B cell (primary cell): Measurements from ENCODE around the gene STAP2. TPM values are rescaled to one million over a fixed set of nuclear protein-coding genes. Genes with fewer than 3 reads are reported as not detected.

Experiments used
- ATAC-seq: fragments of 200-7000 bp; cut with Tn5 transposase; one replicate; pipeline ENCODE4 v1.10.0; 2021; ENCODE audit warnings: low read depth, mild to moderate bottlenecking, moderate number of reproducible peaks, moderate library complexity
- CTCF ChIA-PET: fragments of 350-600 bp; sonication (Branson Sonifier 250); formaldehyde crosslinking; loops from one replicate; lab custom pipeline; 2021; ENCODE audit warnings: antibody characterized with exemption, inconsistent platforms; lab: Charles Lee
- POLR2A ChIA-PET: fragments of 350-600 bp; sonication (Branson Sonifier 250); formaldehyde crosslinking; loops from one replicate; lab custom pipeline; 2021; ENCODE audit warnings: antibody characterized with exemption; lab: Charles Lee
- DNase-seq: peaks from one replicate; pipeline ENCODE4 v3.0.0; 2013
- H2AFZ ChIP-seq: 2 replicates; pipeline ENCODE4 v1.6.1; 2012; ENCODE audit warnings: mild to moderate bottlenecking, low read depth, low read length; ENCODE audit not compliant: insufficient read depth, poor library complexity, severe bottlenecking
- H3K27ac ChIP-seq, 2 donors: 1 replicate in 1 of 2; 2 replicates in 1 of 2; pipeline ENCODE4 v1.5.1; 2012 to 2013; ENCODE audit warnings: low read length in 2 of 2, mild to moderate bottlenecking in 2 of 2, moderate library complexity in 1 of 2
- H3K27me3 ChIP-seq, 4 experiments: fragments of 200-600 bp in 1 of 4; sonication (generic) in 1 of 4; replicated peaks in 1 of 4; 1 replicate in 2 of 4; 2 replicates in 2 of 4; pipeline versions ENCODE4 v1.6.1 to v1.7.0; 2013 to 2016; ENCODE audit warnings: low read length in 3 of 4, mild to moderate bottlenecking in 2 of 4, mixed read lengths in 1 of 4, moderate library complexity in 1 of 4; ENCODE audit not compliant: insufficient read depth in 4 of 4, control insufficient read depth in 3 of 4; ENCODE audit errors: control extremely low read depth in 1 of 4
- H3K36me3 ChIP-seq, 2 experiments: replicated peaks in 1 of 2; 1 replicate in 1 of 2; 2 replicates in 1 of 2; pipeline versions ENCODE4 v1.6.1 to v1.7.1; 2013; ENCODE audit warnings: low read length in 1 of 2; ENCODE audit not compliant: insufficient read depth in 2 of 2, control insufficient read depth in 1 of 2; ENCODE audit errors: control extremely low read depth in 1 of 2, extremely low read depth in 1 of 2
- H3K4me1 ChIP-seq, 2 donors: fragments of 200-600 bp in 1 of 2; sonication (generic) in 1 of 2; 1 replicate in 1 of 2; 2 replicates in 1 of 2; pipeline versions ENCODE4 v1.5.1 to v1.6.1; 2013 to 2017; ENCODE audit warnings: low read length in 2 of 2; ENCODE audit not compliant: control insufficient read depth in 2 of 2, insufficient read depth in 2 of 2
- H3K4me2 ChIP-seq: replicated peaks from 2 replicates; pipeline ENCODE3; 2012; ENCODE audit warnings: mild to moderate bottlenecking, low read depth, low read length; ENCODE audit not compliant: poor library complexity, severe bottlenecking
- H3K4me3 ChIP-seq, 5 experiments: fragments of 200-600 bp in 1 of 5; sonication (generic) in 1 of 5; 1 replicate in 3 of 5; 2 replicates in 2 of 5; pipeline versions ENCODE4 v1.5.1 to v1.7.0; 2011 to 2016; ENCODE audit warnings: low read length in 4 of 5, mild to moderate bottlenecking in 4 of 5, low read depth in 2 of 5, control low read depth in 1 of 5, moderate library complexity in 1 of 5; ENCODE audit not compliant: insufficient read depth in 1 of 5; ENCODE audit errors: control extremely low read depth in 1 of 5, extremely low read depth in 1 of 5
- H3K79me2 ChIP-seq: fragments of 200-600 bp; sonication (generic); one replicate; pipeline ENCODE4 v1.6.0; 2016; ENCODE audit warnings: low read length; ENCODE audit not compliant: control insufficient read depth, insufficient read depth
- H3K9ac ChIP-seq: fragments of 200-600 bp; sonication (generic); 2 replicates; pipeline ENCODE4 v1.6.1; 2017; ENCODE audit warnings: mild to moderate bottlenecking, low read length, moderate library complexity
- H3K9me3 ChIP-seq, 3 donors: one replicate each; pipeline versions ENCODE4 v1.6.1 to v1.7.1; 2013; ENCODE audit warnings: low read length in 2 of 3; ENCODE audit not compliant: control insufficient read depth in 2 of 3, insufficient read depth in 1 of 3; ENCODE audit errors: control extremely low read depth in 1 of 3
- H4K20me1 ChIP-seq: 2 replicates; pipeline ENCODE4 v1.6.0; 2012; ENCODE audit warnings: mild to moderate bottlenecking, low read length; ENCODE audit not compliant: insufficient read depth, control insufficient read depth, poor library complexity, severe bottlenecking
- H3K27ac Mint-ChIP-seq: one replicate; pipeline ENCODE4 v1.8.0; 2021; ENCODE audit warnings: mixed read lengths
- H3K27me3 Mint-ChIP-seq: one replicate; pipeline ENCODE4 v1.8.0; 2021; ENCODE audit warnings: mixed read lengths
- H3K4me1 Mint-ChIP-seq: one replicate; pipeline ENCODE4 v1.8.0; 2021; ENCODE audit warnings: mixed read lengths
- H3K4me3 Mint-ChIP-seq: one replicate; pipeline ENCODE4 v1.8.0; 2021; ENCODE audit warnings: mixed read lengths
- H3K9me3 Mint-ChIP-seq: one replicate; pipeline ENCODE4 v1.8.0; 2022; ENCODE audit warnings: mixed read lengths; ENCODE audit not compliant: insufficient read depth
- CTCF ChIP-seq: fragments of 200-600 bp; IDR thresholded peaks from one replicate; pipeline ENCODE4 v1.8.0; 2022; ENCODE audit warnings: antibody characterized with exemption, mild to moderate bottlenecking
- EZH2 ChIP-seq: IDR thresholded peaks from 2 replicates; pipeline ENCODE4 v1.6.1; 2012; ENCODE audit warnings: borderline replicate concordance, low read depth, mild to moderate bottlenecking, moderate library complexity, low read length; ENCODE audit not compliant: insufficient read depth, poor library complexity, severe bottlenecking
- WGBS: methylation state at CpG from one replicate; pipeline ENCODE4 v1.1.5; 2013; ENCODE audit warnings: missing lambda C conversion rate; ENCODE audit not compliant: insufficient coverage; 5-methylcytosine and 5-hydroxymethylcytosine counted together
- intact Hi-C: fragments of 100-400 bp; cut with micrococcal nuclease; formaldehyde crosslinking; loops from one replicate; pipeline ENCODE4 v1.10.0; 2022
- polyA plus RNA-seq: library from polyadenylated mRNA; depleted of rRNA; stranded (reverse); fragments of >200 nt; gene quantifications from 2 replicates; pipeline ENCODE4 v1.2.3, GENCODE V29; 2012
- total RNA-seq, 2 donors: library from RNA; stranded (reverse); fragments of 120-200 nt in 1 of 2; gene quantifications; 1 replicate in 1 of 2; 2 replicates in 1 of 2; pipeline versions ENCODE4 v1.2.3 to v1.2.4, GENCODE V29; 2013 to 2022

STAP2 gene
- total and polyA plus RNA-seq, 2 donors (not counting 1 experiment from before 2014, with no cell fraction given): 0.27 to 0.72 TPM

DNA sequence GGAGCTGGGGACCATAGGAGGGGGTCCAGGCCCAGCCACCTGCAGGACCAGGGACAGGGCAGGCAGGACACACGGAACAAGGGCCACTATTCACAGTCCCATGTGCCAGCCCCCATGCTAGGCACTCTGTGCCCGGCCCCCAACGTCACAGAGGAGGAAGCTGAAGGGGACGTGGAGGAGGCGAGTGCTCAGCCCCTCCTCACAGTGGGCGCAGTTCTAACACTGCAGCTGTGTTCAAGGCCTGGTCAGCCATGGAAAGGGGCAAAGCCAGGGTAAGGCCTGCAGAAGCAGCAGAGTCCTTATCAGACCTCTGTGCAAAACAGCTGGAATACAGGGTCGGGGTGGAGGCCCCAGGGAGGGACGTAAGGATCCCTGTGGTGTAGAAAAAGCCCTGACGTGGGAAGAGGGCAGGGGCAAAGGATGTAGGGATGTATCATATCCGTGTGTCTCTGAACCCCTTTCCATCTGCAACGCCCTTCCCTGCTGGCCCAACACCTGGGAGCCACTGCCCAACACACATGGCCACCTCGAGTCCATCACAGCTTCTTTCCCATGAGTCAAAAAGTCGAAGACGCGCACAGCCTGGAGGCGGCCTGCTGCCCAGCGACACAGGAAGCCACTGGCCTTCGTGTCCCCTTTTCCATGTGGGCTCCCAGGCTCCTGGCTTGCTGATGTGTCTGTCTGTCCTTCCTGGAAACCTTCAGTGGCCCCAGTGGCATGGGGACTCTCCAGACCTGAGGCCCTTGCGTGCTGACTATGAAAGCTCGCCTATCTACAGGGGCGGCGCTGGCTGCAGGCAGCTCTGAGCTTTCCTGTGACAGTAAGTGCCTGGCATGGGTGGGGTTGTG lies 33.8 kb upstream of the STAP2 start:
- Histone ChIP-seq H3K27me3 (no peaks in the 10 kb centered on the region), H2AFZ (no peak overlapping the region), H3K27ac (peak overlapping the region; percentile 84 to 95), H3K4me1 (peaks cover 94 to 100% of the 10 kb centered on the region in 2 donors), H3K4me3 (no peak overlapping the region), H3K79me2 (peaks cover 68% of the 10 kb centered on the region), H4K20me1 (peaks cover 73% of the 10 kb centered on the region), H3K36me3 (peaks cover 0 to 9% of the 10 kb centered on the region in 2 experiments), H3K9me3 (peaks cover 0 to 3% (median 0%) of the 10 kb centered on the region in 3 donors), H3K4me2 (peak overlapping the region; percentile 96), H3K9ac (no peak overlapping the region)
- Mint-ChIP-seq H3K9me3 (no peaks in the 10 kb centered on the region), H3K4me1 (peaks cover 85% of the 10 kb centered on the region), H3K27me3 (no peaks in the 10 kb centered on the region), H3K27ac (peak overlapping the region; percentile 61), H3K4me3 (peak overlapping the region; percentile 23)
- intact Hi-C loops: no loop called here
- DNase-seq (no peak), ATAC-seq (no peak)
- ChIA-PET CTCF (no interaction called here), POLR2A (no interaction called here)
- WGBS: 92% methylated on average over 21 of the region's 22 CpGs
- TF ChIP-seq EZH2: no peak

DNA sequence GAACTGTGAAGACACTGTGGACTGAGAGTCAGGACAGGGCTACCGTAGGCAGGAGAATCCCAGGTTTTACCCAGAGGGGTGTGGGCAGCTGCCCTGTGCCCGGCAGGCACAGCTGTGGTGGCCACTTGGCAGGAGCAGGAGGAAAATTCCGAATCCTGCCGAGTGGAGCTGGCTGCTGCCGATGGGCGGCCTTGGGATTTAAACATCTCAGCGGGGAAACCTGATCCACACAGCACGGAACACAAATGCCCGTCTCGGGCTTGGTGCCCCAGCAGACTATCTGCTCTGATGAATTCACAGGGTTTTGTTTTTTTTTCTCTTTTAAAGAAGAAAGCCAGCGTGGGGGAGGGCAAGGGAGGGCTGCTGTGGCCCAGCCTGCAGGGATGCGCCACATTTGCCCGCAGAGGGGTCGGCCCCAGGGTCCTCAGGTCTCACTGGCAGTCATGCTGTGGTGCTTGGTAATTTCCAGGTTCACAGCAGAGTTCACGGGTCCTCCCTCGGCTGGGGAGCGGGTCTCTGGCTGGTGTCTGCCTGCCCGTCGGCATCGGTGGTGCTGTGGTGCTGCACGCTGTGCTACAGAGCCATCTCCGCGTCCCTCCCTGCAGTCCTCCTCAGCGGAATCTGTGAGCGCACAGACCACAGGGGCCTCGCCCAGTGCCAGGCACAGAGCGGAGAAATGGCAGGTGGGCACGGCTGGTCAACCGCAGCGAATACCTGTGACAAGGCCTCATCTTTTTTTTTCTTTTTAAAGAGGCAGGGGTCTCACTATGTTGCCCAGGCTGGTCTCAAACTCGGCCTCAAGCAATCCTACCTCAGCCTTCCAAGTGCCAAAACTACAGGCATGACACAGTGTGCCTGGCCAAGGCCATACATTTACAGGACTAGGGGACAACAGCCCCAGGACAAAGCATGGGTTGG lies 32.9 kb upstream of the STAP2 start:
- peak overlapping the region; percentile 84 to 95 for H3K27ac ChIP-seq
- H3K27me3 Mint-ChIP-seq: no peaks in the 10 kb centered on the region
- no peak overlapping the region for H2AFZ ChIP-seq
- no peaks in the 10 kb centered on the region for H3K27me3 ChIP-seq
- peaks cover 59% of the 10 kb centered on the region for H3K79me2 ChIP-seq
- peaks cover 85 to 92% of the 10 kb centered on the region in 2 donors for H3K4me1 ChIP-seq
- H3K4me3 ChIP-seq: no peak overlapping the region
- 95% methylated on average over 31 of the region's 31 CpGs for WGBS
- peaks cover 77% of the 10 kb centered on the region for H3K4me1 Mint-ChIP-seq
- H3K36me3 ChIP-seq: peaks cover 0 to 9% of the 10 kb centered on the region in 2 experiments
- H3K4me3 Mint-ChIP-seq: peak overlapping the region; percentile 83
- peaks cover 65% of the 10 kb centered on the region for H4K20me1 ChIP-seq
- no peak overlapping the region for H3K9ac ChIP-seq
- DNase-seq (no peak), ATAC-seq (no peak)
- no peaks in the 10 kb centered on the region for H3K9me3 Mint-ChIP-seq
- H3K9me3 ChIP-seq: peaks cover 0 to under 1% (median 0%) of the 10 kb centered on the region in 3 donors
- intact Hi-C loops: no loop called here
- ChIA-PET CTCF (interaction anchor here (1.5 kb wide), 1 partner anchor 11 kb away, joined by 5 read pairs; no protein-coding TSS in a partner anchor), POLR2A (interaction anchor here (0.6 kb wide), 1 partner anchor 40 kb away, joined by 5 read pairs; no protein-coding TSS in a partner anchor)
- peak overlapping the region; percentile 96 for H3K4me2 ChIP-seq
- H3K27ac Mint-ChIP-seq: peak overlapping the region; percentile 81
- TF ChIP-seq EZH2 (no peak), CTCF (no peak)
